HG03060 (cell line): ENCODE data around the gene PDHB.

Experiments
- ATAC-seq: cut with Tn5 transposase; IDR thresholded peaks from one replicate; pipeline ENCODE4 v1.9.1; 2021; ENCODE audit warnings: low read depth, moderate number of reproducible peaks; ENCODE audit not compliant: unreplicated experiment

Gene PDHB

DNA sequence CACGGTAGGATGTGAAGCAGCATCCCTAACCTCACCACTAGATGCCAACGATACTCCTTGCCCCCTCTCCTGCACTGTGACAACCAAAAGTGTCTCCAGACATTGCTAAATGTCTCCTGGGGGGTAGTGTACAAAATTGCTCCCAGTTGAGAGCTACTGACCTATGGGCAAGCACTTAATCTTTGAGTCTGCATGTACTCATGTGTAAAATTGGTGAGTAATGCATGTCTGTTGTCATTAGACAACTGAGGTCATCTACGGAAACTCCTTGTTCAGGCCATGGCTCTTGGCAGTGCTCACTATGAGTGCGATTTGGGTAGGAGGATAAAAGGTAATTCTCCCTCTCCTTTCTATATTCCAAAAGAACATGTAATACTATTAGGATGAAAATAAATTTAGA, 29.2 kb downstream of the PDHB start:
- no peak for ATAC-seq

DNA sequence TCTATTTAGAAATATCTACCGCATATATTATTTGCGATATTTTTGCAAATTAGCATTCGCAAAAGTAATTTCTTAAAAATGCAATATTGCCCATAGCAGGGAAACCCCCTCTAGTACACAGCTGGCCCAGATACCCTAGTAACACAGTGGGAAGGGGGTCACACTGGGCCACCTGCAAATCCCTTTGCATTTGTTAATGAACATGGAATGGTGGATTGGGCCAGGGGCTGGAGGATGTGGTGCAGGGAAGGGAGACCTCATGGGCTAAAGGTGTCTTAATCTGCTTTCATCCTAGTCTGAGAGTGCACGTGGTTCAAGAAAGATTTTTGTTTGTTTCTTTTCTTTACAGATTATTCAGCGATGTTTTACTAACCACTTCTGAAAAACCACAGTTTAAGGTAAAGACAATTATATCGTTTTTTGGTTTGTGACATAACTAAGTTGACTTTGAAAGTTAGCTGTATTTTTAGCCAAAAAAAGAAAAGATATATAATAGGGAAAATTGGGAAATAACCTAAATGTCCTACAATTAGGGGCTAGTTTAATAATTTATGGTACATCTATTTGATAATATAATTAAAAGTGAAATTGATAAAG, 30.0 kb downstream of the PDHB start:
- no peak for ATAC-seq

DNA sequence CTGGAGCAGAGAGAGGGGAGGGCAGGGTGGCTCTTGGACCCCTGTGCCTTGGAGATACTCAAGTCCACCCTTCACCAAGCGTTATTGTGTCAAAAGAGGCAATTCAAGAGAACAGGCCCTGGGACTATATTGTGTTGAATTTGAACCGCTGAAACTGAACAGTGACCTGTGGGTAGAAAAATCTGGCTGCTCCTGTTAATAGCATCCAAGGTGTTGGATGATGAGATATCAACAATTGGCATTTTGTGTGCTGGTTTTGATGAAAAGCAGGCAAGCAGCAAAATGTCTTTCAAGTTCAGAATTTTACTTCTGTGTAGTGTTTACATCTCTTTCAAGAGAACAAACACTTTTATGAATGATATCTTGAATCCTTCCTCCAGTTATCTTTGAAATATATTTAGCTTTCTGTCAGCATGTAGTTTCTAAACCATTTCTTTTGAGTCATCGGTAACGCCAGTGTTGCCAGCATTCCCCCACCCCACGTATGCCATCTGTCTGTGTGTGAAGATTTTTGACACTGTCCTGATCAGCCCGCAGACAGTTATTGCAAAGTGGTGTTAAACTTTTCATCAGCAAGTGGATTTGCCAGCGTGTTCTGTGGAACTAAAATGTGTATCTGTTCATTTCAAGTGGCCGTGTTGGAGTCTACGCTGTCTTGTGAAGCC, 34.8 kb downstream of the PDHB start:
- ATAC-seq = no peak

DNA sequence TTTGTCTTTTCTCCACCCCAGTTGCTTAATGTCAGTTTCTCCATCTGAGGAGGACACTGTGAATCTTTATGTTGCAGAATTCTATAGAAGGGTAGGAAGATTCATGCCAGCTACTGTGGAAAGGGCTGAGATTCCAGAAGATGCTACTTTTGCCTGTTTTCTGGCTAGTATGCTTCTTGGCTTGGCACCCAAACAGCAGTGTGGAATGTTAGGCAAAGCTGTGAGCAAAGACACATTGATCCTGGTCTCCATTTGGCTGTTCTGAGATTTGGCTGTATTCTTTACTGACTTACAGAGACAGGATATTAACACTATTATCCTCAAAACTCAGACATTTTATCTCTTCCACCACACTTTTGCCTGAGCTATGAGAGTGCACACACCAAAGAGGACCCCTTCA, 39.3 kb downstream of the PDHB start:
- ATAC-seq = no peak

DNA sequence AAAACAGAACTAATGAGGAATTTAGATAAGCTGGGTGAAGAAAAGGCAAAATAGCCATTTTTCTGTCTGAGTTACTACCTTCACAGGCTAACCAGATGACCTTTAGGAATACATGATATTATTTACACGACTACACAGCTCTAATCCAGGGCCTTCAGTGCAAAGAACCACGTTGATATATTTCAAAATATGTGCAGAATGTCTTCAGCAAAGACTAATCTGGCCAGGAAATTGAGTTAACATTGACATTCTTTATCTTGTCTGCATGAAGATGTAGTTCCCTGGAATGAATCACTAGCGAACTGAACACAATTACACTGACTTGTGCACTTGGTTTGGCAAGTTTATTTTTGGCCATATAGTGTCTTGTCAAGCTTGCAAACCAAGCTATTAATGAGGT, 41.5 kb downstream of the PDHB start:
- ATAC-seq = no peak

DNA sequence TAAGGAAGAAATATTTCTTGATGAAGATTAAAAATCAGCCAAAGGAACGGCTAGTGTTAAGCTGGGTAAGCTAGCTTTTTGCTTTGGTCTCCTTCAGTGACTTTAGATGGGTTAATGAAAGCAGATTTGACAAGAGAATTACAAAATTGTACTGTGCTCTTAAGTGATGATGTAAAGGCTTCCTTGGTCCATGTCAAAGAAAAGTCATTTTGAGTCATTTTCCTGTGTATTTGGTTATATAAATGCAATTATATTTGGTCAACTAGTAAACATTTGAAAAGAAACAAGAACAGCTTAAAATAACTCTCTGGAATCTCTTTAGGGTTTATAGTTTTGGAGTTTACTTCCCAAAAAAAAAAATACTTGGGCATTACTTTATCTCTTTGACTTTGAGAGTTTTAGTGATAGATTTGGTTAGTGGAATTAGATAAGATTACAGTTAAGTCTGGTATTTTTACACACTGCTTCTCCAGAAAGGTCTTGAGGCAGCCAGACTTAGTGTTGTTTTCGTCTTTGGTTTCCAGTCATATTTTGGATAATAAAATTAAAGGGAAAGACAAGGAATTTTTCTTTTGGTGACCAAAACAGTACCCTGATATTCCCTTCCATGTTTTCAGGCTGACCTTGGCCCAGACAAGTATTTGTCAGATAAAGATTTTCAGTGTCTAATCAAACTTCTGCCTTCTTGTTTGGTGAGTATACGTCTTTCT, 42.3 kb downstream of the PDHB start:
- no peak for ATAC-seq

DNA sequence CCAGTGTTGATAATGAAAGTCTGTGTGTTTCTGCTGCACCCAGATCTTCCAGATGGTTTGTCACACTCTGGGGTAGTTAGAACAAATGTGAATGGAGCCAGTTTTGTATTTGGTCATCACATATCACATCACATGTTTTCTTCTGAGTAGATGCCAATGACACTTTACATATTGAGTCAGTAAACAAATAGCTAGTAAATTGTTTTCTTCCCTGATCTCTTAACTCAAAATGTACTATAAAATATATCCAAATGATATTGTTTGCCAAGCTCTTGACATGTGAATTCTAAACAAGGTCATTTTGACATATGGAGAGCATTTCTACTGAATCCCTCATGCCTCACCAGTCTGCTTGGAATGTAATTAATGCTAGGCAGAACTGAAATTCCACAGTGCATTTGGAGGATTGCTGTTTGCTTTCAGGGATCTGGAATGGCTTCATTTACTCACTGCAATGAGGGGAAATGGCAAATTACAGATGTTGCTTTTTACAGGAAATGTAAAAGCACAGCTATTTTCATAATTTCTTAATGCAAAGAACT, 45.0 kb downstream of the PDHB start:
- no peak for ATAC-seq

DNA sequence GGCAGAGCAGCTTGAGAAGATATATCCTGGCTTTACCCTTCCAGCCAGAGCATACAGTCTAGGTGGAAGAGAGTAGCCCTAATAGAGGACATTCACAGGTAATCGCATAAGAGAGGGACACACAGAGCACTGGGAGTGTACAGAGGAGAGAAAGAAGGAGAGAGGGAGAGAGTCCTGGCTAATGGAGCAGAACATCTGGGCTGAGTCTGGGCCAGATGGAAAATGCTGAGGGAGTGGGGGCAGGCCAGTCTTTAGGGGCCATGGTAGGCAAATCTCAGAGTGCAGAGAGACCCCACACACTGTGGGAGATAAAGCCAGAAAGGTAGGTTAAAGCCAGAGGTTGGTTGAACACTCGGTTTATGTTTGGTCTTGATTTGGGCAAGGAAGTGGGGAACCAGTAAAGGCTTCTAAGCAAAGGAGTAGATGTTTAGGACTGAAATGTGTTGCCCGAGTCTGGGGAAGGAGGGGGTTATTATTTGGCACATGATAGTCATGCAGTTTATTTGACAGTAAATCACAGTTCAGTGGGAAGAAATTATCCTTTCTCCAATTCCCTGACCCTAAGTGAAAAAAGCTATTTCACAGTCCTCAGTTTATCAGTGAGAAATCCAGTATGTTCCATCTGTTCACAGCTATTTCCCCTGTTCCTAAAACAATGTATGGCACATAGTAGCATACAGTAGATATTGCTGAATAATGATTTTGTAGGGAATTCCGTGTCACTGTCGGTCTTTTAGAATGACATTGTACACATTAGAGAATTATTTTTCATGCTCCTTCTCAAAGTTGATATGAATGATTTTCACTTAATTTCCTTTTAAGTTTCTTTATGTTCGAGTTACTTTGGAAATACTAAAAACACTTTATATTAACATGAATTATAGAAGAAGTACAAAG, 45.7 kb downstream of the PDHB start:
- ATAC-seq = no peak

DNA sequence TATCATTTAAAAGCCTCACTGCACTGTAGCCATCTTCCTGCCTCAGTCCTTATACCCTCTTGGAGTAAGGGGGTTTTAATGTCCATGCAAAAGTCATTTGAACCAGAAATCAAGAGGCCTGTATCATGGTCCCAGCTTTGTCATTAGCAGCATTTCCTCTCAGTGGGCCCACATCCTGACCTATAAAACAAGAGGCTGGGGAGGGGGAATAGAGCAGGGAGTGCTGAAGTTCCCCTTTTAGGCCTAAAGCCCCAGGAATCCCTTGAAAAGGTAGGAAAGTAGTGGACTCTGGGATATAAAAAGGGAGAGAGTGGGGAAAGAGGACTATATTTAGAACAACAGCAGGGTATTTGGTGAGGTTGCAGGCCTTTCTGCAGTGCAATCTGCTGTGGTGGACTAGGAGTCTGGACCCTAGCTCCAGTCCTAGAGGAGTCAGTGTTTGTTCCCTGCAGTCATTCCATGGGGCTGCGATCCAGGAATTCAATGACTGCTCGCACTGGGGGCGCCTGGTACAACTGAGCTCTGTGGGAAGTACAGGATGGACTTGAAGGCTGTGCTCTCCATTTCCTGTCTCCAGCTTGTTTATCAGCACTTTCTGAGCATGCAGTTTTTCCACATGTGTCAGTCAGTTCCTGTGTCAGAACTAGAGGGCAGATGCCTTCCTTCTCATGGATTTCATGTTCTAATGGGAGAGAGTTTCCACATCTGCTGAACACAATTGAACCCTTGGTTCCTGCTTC, 46.8 kb downstream of the PDHB start:
- ATAC-seq = no peak

DNA sequence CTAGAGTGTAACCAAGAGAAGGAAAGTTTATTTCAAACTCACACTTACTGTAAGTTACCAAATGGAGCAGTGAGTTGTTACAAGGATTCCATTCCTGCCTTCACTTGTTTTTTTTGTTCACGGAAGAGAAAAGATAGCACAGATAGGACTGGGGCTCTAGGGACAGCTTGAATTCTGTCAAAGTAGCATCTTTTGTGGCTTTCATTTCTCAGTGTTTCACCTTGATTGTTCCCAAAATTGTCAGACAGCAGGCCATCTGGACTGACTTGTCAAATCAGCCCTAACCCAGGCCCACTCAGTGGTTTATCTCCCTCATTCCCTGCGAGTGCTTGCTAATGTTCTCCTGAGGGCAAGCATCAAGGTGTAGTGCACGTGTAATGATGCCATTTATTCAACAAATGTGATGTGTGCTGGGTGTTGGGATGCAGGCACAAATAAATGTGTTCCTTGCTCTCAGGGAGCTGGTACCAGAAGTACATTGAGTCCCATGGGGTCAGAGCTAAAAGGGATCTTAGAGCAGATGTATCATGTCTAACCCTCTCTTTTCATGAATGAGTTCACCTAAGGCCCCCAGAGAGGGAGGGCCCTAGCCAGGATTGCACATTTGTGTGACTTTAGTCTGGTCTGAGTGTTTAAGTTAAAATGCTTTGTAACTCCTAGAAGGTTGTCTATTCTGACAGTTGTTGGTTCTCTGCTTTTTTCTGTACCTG, 49.1 kb downstream of the PDHB start:
- no peak for ATAC-seq

DNA sequence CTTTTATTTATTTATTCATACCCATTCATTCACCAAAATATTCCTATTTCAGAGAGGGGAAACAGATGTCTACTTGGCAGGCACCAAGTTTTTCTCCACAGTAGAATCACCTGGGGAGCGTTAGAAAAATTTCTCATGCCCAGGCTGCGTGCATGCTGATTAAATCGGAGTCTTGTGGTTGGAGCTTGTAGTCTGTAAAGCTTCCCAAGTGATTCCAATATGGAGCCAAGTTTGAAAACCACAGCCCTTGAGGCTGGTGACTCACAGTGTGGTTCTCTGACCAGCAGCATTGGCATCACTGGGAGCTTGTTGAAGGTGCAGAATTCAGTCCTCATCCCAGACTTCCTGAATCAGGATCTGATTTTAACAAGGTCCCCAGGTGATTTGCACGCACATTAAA, 49.7 kb downstream of the PDHB start:
- no peak for ATAC-seq

DNA sequence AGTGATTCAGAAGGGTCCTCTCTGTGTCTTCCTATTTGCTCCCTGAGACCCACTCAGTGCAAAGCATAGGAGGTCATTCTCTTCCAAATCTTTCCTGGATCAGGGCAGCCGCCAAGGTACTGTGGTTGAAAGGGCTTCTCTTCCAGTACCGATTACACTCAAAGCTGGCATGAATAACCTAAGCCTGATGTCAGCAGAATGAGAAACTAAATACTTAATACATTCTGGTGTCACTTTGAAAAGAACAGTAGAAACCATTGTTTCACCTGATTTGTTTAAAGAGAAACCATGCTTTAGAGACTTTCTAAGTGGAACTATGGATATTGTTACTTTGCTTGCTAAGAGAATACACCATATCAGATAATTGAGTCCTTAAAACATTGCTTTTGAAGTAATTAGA, 50.2 kb downstream of the PDHB start:
- no peak for ATAC-seq

DNA sequence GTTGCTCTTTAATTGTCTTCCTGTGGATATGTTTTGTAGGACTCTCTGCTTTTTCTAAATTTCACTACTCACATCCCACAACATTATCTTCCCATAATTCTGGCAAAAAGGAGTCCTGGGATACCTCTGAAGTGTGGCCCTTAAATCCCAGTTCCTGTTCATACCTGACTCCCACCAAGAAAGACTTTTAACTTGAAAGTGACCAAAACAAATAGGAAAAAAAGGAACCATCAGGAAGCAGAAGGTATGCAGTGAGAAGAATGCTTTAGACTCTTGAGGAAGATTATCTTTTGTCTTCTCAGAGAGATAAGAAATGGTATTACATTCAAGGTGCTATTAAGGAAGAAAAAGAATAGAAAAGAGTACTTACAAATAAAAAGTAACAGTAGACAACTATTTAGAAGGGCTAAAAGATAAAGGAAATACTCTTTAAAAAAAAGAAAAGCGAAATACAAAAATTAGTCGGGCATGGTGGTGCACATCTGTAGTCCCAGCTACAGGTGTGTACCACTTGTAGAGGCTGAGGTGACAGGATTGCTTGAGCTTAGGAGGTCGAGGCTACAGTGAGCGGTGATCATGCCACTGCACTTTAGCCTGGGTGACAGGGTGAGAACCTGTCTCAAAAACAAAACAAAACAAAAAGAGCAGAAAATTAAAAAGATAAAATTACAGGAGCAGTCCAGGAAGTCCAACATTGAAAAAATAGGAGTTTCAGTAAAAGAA, 54.1 kb downstream of the PDHB start:
- ATAC-seq = no peak

DNA sequence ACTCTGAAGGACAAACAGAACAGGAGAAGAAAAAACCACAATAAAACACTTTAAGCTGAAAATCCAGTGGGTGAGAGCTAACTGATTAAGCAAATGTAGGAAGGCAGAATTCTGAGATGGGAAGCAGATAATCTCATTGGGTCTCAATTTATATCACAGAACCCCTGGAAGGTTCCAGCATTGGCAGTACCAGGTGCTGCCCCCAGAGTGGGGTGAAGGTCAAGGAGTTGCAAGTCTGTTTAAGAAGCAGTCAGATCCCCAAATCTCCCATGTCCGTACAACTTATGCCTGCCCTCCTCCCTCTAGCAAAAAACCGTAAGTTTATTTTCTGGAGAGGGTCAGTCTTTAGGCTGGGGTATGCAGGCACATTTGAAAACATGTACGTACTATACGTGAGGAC, 55.9 kb downstream of the PDHB start:
- ATAC-seq = no peak
